ENCODE data around the gene UHRF2. TPM values are rescaled to one million over a fixed set of nuclear protein-coding genes. Genes with fewer than 3 reads are reported as not detected.

The UHRF2 gene
- total RNA-seq, 1 donor from 2014 or later: 55.5 TPM

- no peaks in the 10 kb centered on the region for H3K9me3 Mint-ChIP-seq (ENCODE audit: unreplicated experiment)
- no peak overlapping the region for H3K4me3 Mint-ChIP-seq (ENCODE audit: unreplicated experiment)
- no peaks in the 10 kb centered on the region for H3K27me3 Mint-ChIP-seq (ENCODE audit: unreplicated experiment)
- no peaks in the 10 kb centered on the region for H3K4me1 Mint-ChIP-seq (ENCODE audit: unreplicated experiment)
- TF ChIP-seq CTCF (IDR thresholded peaks at IDR 0.05; ENCODE audit: unreplicated experiment): no peak
- peaks cover 10% of the 10 kb centered on the region for H3K36me3 Mint-ChIP-seq (ENCODE audit: low read depth, unreplicated experiment)
- H3K27ac Mint-ChIP-seq (ENCODE audit: unreplicated experiment): no peak overlapping the region
- no peak for DNase-seq (ENCODE audit: low spot score)
These were observed 75.4 kb downstream of the UHRF2 start for GRCh38 chr9:6488395-6488794.

DNA sequence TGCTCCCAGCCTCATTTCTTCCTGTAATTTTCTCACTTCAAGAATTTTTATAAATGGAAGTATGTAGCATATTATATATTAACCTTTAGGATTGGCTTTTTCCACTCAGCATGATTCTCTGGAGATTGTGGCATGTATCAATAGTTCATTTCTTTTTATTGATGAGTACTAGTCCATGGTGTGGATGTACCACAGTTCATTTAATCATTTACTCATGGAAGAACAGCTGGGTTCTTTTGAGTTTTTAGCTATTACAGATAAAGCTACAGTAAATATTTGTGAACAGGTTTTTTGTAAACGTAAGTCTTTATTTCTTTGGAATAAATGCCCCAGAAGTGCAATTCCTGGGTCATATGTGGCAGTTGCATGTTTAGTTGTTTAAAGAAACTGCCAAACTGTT is 76.1 kb downstream of the UHRF2 start:
- TF ChIP-seq CTCF (IDR thresholded peaks at IDR 0.05; ENCODE audit: unreplicated experiment): no peak
- no peak for DNase-seq (ENCODE audit: low spot score)
- Mint-ChIP-seq H3K9me3 (ENCODE audit: unreplicated experiment) (no peaks in the 10 kb centered on the region), H3K4me3 (ENCODE audit: unreplicated experiment) (no peak overlapping the region), H3K4me1 (ENCODE audit: unreplicated experiment) (no peaks in the 10 kb centered on the region), H3K27ac (ENCODE audit: unreplicated experiment) (no peak overlapping the region), H3K36me3 (ENCODE audit: low read depth, unreplicated experiment) (peaks cover 10% of the 10 kb centered on the region), H3K27me3 (ENCODE audit: unreplicated experiment) (no peaks in the 10 kb centered on the region)

- H3K9me3 Mint-ChIP-seq (ENCODE audit: unreplicated experiment): no peaks in the 10 kb centered on the region
These were observed 77.9 kb downstream of the UHRF2 start for GRCh38 chr9:6490863-6491262.

GRCh38 chr9:6495466-6495865 is 82.5 kb downstream of the UHRF2 start:
- H3K27me3 Mint-ChIP-seq (ENCODE audit: unreplicated experiment): no peaks in the 10 kb centered on the region
- no peaks in the 10 kb centered on the region for H3K9me3 Mint-ChIP-seq (ENCODE audit: unreplicated experiment)
- peaks cover 13% of the 10 kb centered on the region for H3K36me3 Mint-ChIP-seq (ENCODE audit: low read depth, unreplicated experiment)
- H3K4me3 Mint-ChIP-seq (ENCODE audit: unreplicated experiment): no peak overlapping the region
- TF ChIP-seq CTCF (IDR thresholded peaks at IDR 0.05; ENCODE audit: unreplicated experiment): no peak
- no peak for DNase-seq (ENCODE audit: low spot score)
- H3K27ac Mint-ChIP-seq (ENCODE audit: unreplicated experiment): peak overlapping the region; percentile 45
- H3K4me1 Mint-ChIP-seq (ENCODE audit: unreplicated experiment): no peaks in the 10 kb centered on the region

More at GRCh38 chr9:6490863-6491262, 77.9 kb downstream of the UHRF2 start:
- Mint-ChIP-seq H3K27ac (ENCODE audit: unreplicated experiment) (no peak overlapping the region), H3K27me3 (ENCODE audit: unreplicated experiment) (no peaks in the 10 kb centered on the region), H3K4me3 (ENCODE audit: unreplicated experiment) (no peak overlapping the region), H3K36me3 (ENCODE audit: low read depth, unreplicated experiment) (peaks cover 9% of the 10 kb centered on the region), H3K4me1 (ENCODE audit: unreplicated experiment) (no peaks in the 10 kb centered on the region)
- no peak for DNase-seq (ENCODE audit: low spot score)
- no peak for TF ChIP-seq CTCF (IDR thresholded peaks at IDR 0.05; ENCODE audit: unreplicated experiment)

DNA sequence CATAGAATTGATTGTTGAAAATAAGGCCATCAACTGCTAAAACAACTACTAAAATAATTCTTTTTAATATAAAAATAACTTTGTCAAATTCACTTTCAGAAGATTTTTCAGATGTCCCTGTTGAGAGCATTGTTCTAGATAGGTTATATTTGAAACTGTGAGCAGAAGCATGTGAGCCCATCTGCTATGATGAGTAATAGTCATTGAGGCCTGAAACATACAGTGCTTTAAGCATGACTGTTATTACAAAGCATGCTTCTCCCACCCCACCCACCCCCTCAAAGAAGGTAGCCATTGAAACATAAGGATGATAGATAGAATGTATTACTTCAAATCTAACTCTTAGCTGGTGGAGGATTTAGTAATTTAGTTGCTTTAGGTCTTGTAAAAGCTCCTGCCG is 86.0 kb downstream of the UHRF2 start:
- no peaks in the 10 kb centered on the region for H3K9me3 Mint-ChIP-seq (ENCODE audit: unreplicated experiment)
- no peak for DNase-seq (ENCODE audit: low spot score)
- H3K4me3 Mint-ChIP-seq (ENCODE audit: unreplicated experiment): no peak overlapping the region
- peaks cover 15% of the 10 kb centered on the region for H3K36me3 Mint-ChIP-seq (ENCODE audit: low read depth, unreplicated experiment)
- no peak overlapping the region for H3K27ac Mint-ChIP-seq (ENCODE audit: unreplicated experiment)
- no peak for TF ChIP-seq CTCF (IDR thresholded peaks at IDR 0.05; ENCODE audit: unreplicated experiment)
- H3K27me3 Mint-ChIP-seq (ENCODE audit: unreplicated experiment): no peaks in the 10 kb centered on the region
- no peaks in the 10 kb centered on the region for H3K4me1 Mint-ChIP-seq (ENCODE audit: unreplicated experiment)

Measured in endothelial cell (in vitro differentiated cells).